MG63 (cell line): Measurements from ENCODE around the gene ARHGEF39. TPM values are rescaled to one million over a fixed set of nuclear protein-coding genes. Genes with fewer than 3 reads are reported as not detected.

ENCODE experiments used
- DNase-seq: peaks from one replicate; pipeline ENCODE4 v3.0.0-alpha.2; 2020
- H3K27me3 ChIP-seq: fragments of 250-450 bp; sonication (Bioruptor Pico); 2 replicates; pipeline ENCODE4 v1.5.1; 2020; ENCODE audit warnings: mild to moderate bottlenecking, moderate library complexity
- H3K36me3 ChIP-seq: fragments of 250-450 bp; sonication (Bioruptor Pico); 2 replicates; pipeline ENCODE4 v1.5.1; 2020; ENCODE audit warnings: mild to moderate bottlenecking, moderate library complexity
- H3K4me3 ChIP-seq: fragments of 250-450 bp; sonication (Bioruptor Pico); 2 replicates; pipeline ENCODE4 v1.5.1; 2020; ENCODE audit warnings: mild to moderate bottlenecking, moderate library complexity
- H3K9me3 ChIP-seq: fragments of 250-450 bp; sonication (Bioruptor Pico); 2 replicates; pipeline ENCODE4 v1.5.1; 2020; ENCODE audit warnings: mild to moderate bottlenecking, moderate library complexity
- total RNA-seq: library from RNA; depleted of rRNA; stranded (reverse); fragments of >200 nt; shearing (Covaris generic); gene quantifications from 2 replicates; pipeline ENCODE4 v1.2.3, GENCODE V29; 2014; ENCODE audit warnings: low replicate concordance

ARHGEF39 gene
- total RNA-seq, 1 experiment from 2014 or later, result 15.5 TPM

DNA sequence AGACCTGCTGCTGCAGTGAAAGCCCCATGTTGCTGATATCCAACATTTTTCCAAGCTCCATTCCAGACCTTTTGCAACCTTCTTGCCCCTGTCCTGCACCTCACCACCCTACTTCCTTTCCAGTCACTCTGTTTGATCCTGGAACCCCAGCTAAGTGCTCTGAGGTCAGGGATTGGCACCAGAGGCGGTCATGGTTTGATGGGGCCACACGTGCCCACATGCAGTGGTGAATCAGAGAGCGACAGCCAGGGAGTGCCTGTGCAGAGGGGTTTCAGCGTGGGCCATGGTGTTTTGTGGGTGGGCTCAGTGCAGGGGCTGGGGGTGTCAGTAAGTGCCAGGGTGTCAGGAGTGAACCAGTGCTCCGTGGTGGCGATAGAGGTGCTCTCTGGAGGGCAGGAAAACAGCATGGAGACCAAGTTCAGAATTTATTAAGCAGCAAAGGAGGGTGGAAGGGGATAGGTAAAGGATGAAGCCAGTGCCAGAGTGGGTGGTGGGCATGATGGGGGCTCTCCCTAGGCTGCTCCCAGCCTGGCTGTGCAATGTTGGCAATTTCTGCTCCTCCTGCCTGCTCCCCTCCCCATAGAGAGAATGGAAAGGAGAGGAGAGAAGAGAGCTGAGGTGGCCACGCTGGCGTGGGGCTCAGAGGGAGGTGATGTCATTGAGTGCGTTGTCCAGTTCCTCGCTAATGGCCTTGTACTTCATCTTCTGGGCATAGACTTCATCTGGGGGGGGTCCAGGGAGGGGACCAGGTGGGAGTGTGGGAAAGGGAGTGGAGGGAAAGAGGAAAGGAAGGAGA is 17.7 kb upstream of the ARHGEF39 start:
- Histone ChIP-seq H3K9me3 (no peaks in the 10 kb centered on the region), H3K36me3 (peaks cover 65% of the 10 kb centered on the region), H3K27me3 (no peaks in the 10 kb centered on the region), H3K4me3 (no peak overlapping the region)
- peak; percentile 43 for DNase-seq

GRCh38 chr9:35682051-35682450 is 17.1 kb upstream of the ARHGEF39 start:
- Histone ChIP-seq H3K36me3 (peaks cover 59% of the 10 kb centered on the region), H3K4me3 (no peak overlapping the region), H3K9me3 (no peaks in the 10 kb centered on the region), H3K27me3 (no peaks in the 10 kb centered on the region)
- DNase-seq, result peak; percentile 33

DNA sequence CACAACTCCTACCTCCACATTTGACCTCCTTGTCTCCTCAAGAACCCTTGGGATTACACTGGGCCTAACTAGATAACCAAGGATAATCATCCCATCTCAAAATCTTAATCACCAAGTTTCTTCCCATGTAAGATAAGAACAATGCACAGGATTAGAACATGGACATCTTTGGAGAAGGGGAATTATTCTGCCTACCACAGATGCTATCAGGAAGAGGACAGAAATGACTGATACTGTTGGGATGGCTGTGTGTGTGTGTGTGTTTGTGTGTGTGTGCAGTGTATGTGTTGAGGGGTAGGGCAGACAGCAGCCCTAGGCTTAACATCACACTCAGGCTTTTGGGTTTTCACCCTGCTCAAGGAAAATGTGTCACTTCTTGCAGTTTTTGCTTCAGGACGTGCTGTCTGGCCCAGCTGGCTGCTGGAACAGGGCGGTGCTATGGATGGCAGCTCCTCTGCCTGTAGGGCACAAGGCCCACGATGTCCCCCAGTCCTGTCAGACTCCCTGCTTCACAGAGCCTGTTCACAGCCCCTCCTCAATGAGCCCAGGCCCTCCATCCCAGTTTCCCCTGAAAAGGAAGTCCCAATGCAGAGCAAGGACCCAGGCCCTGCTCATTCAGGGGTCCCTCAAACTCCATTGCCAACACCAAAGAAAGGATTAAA is 16.5 kb upstream of the ARHGEF39 start:
- H3K27me3 ChIP-seq, result no peaks in the 10 kb centered on the region
- no peaks in the 10 kb centered on the region for H3K9me3 ChIP-seq
- no peak overlapping the region for H3K4me3 ChIP-seq
- H3K36me3 ChIP-seq, result peaks cover 53% of the 10 kb centered on the region
- DNase-seq, result peak; percentile 52

DNA sequence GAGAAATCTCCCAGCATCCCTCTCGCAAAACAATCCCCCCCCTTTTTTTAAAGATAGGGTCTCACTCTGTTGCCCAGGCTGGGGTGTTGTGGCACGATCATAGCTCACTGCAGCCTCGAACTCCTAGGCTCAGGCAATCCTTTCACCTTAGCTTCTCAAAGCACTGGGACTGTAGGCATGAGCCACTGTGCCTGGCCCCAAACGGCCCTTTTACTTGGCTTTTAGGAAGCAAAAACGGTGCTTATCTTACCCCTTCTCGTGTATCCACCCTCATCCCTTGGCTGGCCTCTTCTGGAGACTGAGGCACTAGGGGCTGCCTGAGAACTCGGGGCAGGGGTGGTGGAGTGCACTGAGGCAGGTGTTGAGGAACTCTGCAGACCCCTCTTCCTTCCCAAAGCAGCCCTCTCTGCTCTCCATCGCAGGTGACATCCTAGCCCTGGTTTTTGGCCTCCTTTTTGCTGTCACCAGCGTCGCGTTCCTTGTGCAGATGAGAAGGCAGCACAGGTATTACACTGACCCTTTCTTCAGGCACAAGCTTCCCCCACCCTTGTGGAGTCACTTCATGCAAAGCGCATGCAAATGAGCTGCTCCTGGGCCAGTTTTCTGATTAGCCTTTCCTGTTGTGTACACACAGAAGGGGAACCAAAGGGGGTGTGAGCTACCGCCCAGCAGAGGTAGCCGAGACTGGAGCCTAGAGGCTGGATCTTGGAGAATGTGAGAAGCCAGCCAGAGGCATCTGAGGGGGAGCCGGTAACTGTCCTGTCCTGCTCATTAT is 15.5 kb upstream of the ARHGEF39 start:
- DNase-seq, result peak; percentile 88
- H3K9me3 ChIP-seq, result no peaks in the 10 kb centered on the region

DNA sequence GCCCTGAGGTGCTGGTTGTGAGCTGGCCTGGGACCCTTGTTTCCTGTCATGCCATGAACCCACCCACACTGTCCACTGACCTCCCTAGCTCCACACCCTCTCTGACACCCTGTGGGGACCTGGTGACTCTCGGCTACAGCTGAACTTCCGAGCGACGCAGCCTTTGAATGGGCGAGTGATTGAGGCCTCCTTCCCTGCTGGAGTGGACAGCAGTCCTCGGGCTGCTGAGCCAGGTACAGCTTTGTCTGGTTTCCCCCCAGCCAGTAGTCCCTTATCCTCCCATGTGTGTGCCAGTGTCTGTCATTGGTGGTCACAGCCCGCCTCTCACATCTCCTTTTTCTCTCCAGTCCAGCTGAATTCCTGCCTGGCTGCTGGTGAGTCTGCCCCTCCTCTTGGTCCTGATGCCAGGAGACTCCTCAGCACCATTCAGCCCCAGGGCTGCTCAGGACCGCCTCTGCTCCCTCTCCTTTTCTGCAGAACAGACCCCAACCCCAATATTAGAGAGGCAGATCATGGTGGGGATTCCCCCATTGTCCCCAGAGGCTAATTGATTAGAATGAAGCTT is 14.9 kb upstream of the ARHGEF39 start:
- Histone ChIP-seq H3K9me3 (no peaks in the 10 kb centered on the region), H3K36me3 (peaks cover 37% of the 10 kb centered on the region), H3K27me3 (no peaks in the 10 kb centered on the region), H3K4me3 (no peak overlapping the region)
- no peak for DNase-seq

More for the DNA sequence above, 15.5 kb upstream of the ARHGEF39 start:
- peaks cover 43% of the 10 kb centered on the region for H3K36me3 ChIP-seq
- H3K27me3 ChIP-seq, result no peaks in the 10 kb centered on the region
- H3K4me3 ChIP-seq, result no peak overlapping the region

DNA sequence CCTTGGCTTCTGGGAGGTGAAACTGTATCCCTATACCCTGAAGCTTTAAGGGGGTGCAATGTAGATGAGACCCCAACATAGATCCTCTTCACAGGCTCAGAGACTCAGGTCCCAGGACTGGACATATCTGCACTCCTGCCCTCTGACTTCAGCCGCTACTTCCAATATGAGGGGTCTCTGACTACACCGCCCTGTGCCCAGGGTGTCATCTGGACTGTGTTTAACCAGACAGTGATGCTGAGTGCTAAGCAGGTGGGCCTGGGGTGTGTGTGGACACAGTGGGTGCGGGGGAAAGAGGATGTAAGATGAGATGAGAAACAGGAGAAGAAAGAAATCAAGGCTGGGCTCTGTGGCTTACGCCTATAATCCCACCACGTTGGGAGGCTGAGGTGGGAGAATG is 14.1 kb upstream of the ARHGEF39 start:
- no peaks in the 10 kb centered on the region for H3K27me3 ChIP-seq
- H3K4me3 ChIP-seq, result no peak overlapping the region
- H3K36me3 ChIP-seq, result peaks cover 29% of the 10 kb centered on the region
- no peaks in the 10 kb centered on the region for H3K9me3 ChIP-seq
- DNase-seq, result no peak

DNA sequence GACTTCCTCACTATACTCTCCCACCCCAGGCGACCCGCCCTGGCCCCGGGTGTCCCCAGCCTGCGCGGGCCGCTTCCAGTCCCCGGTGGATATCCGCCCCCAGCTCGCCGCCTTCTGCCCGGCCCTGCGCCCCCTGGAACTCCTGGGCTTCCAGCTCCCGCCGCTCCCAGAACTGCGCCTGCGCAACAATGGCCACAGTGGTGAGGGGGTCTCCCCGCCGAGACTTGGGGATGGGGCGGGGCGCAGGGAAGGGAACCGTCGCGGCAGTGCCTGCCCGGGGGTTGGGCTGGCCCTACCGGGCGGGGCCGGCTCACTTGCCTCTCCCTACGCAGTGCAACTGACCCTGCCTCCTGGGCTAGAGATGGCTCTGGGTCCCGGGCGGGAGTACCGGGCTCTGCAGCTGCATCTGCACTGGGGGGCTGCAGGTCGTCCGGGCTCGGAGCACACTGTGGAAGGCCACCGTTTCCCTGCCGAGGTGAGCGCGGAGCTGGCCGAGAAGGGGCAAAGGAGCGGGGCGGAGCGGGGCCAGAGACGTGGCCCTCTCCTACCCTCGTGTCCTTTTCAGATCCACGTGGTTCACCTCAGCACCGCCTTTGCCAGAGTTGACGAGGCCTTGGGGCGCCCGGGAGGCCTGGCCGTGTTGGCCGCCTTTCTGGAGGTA is 10.9 kb upstream of the ARHGEF39 start:
- H3K9me3 ChIP-seq, result no peaks in the 10 kb centered on the region
- H3K36me3 ChIP-seq, result no peaks in the 10 kb centered on the region
- no peak overlapping the region for H3K4me3 ChIP-seq
- no peaks in the 10 kb centered on the region for H3K27me3 ChIP-seq
- no peak for DNase-seq

DNA sequence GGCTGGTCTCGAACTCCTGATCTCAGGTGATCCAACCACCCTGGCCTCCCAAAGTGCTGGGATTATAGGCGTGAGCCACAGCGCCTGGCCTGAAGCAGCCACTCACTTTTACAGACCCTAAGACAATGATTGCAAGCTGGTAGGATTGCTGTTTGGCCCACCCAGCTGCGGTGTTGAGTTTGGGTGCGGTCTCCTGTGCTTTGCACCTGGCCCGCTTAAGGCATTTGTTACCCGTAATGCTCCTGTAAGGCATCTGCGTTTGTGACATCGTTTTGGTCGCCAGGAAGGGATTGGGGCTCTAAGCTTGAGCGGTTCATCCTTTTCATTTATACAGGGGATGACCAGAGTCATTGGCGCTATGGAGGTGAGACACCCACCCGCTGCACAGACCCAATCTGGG is 10.2 kb upstream of the ARHGEF39 start:
- no peaks in the 10 kb centered on the region for H3K27me3 ChIP-seq
- no peak for DNase-seq
- no peaks in the 10 kb centered on the region for H3K9me3 ChIP-seq
- H3K36me3 ChIP-seq, result no peaks in the 10 kb centered on the region
- H3K4me3 ChIP-seq, result no peak overlapping the region

GRCh38 chr9:35674025-35674361 is 9.0 kb upstream of the ARHGEF39 start:
- Histone ChIP-seq H3K4me3 (no peak overlapping the region), H3K27me3 (no peaks in the 10 kb centered on the region), H3K36me3 (no peaks in the 10 kb centered on the region), H3K9me3 (no peaks in the 10 kb centered on the region)
- no peak for DNase-seq

- Histone ChIP-seq H3K27me3 (no peaks in the 10 kb centered on the region), H3K9me3 (no peaks in the 10 kb centered on the region), H3K36me3 (no peaks in the 10 kb centered on the region), H3K4me3 (no peak within 1 kb of the TSS)
- peak; percentile 76 for DNase-seq
These were observed 8.4 kb upstream of the ARHGEF39 start, which contains the start of gene CA9 for GRCh38 chr9:35673132-35674024. Gene CA9 (plus strand): TSS chr9:35673928. CDS start chr9:35673960, 32 bp downstream.

- no peaks in the 10 kb centered on the region for H3K27me3 ChIP-seq
- H3K9me3 ChIP-seq, result no peaks in the 10 kb centered on the region
- no peak for DNase-seq
These were observed 4.5 kb upstream of the ARHGEF39 start for GRCh38 chr9:35669331-35670145.

GRCh38 chr9:35667939-35668338 is 2.9 kb upstream of the ARHGEF39 start:
- Histone ChIP-seq H3K27me3 (no peaks in the 10 kb centered on the region), H3K9me3 (no peaks in the 10 kb centered on the region), H3K4me3 (no peak overlapping the region), H3K36me3 (peaks cover 17% of the 10 kb centered on the region)
- no peak for DNase-seq

More at GRCh38 chr9:35669331-35670145, 4.5 kb upstream of the ARHGEF39 start:
- Histone ChIP-seq H3K4me3 (no peak overlapping the region), H3K36me3 (peaks cover under 1% of the 10 kb centered on the region; the same call in 1 of the 2 replicates)

- no peaks in the 10 kb centered on the region for H3K9me3 ChIP-seq
- peaks cover 31% of the 10 kb centered on the region for H3K36me3 ChIP-seq
- no peak for DNase-seq
- H3K27me3 ChIP-seq, result no peaks in the 10 kb centered on the region
- no peak overlapping the region for H3K4me3 ChIP-seq
These were observed 1.6 kb upstream of the ARHGEF39 start for GRCh38 chr9:35666549-35666948.

- Histone ChIP-seq H3K36me3 (peaks cover 36% of the 10 kb centered on the region), H3K9me3 (no peaks in the 10 kb centered on the region), H3K4me3 (no peak overlapping the region), H3K27me3 (no peaks in the 10 kb centered on the region)
- peak; percentile 67 for DNase-seq
These were observed 1.1 kb upstream of the ARHGEF39 start for GRCh38 chr9:35666045-35666444.

GRCh38 chr9:35665471-35665818 is 450 bp upstream of the ARHGEF39 start:
- Histone ChIP-seq H3K27me3 (no peaks in the 10 kb centered on the region), H3K36me3 (peaks cover 42% of the 10 kb centered on the region), H3K9me3 (no peaks in the 10 kb centered on the region), H3K4me3 (peak overlapping the region; percentile 68)
- DNase-seq, result no peak
